B cell (primary cell): ENCODE data around the gene EPN1. TPM values are rescaled to one million over a fixed set of nuclear protein-coding genes. Genes with fewer than 3 reads are reported as not detected.

ENCODE experiments used
- ATAC-seq: fragments of 200-7000 bp; cut with Tn5 transposase; one replicate; pipeline ENCODE4 v1.10.0; 2021; ENCODE audit warnings: low read depth, mild to moderate bottlenecking, moderate number of reproducible peaks, moderate library complexity
- CTCF ChIA-PET: fragments of 350-600 bp; sonication (Branson Sonifier 250); formaldehyde crosslinking; loops from one replicate; lab custom pipeline; 2021; ENCODE audit warnings: antibody characterized with exemption, inconsistent platforms; lab: Charles Lee
- POLR2A ChIA-PET: fragments of 350-600 bp; sonication (Branson Sonifier 250); formaldehyde crosslinking; loops from one replicate; lab custom pipeline; 2021; ENCODE audit warnings: antibody characterized with exemption; lab: Charles Lee
- DNase-seq: peaks from one replicate; pipeline ENCODE4 v3.0.0; 2013
- H2AFZ ChIP-seq: 2 replicates; pipeline ENCODE4 v1.6.1; 2012; ENCODE audit warnings: mild to moderate bottlenecking, low read depth, low read length; ENCODE audit not compliant: insufficient read depth, poor library complexity, severe bottlenecking
- H3K27ac ChIP-seq, 2 donors: 1 replicate in 1 of 2; 2 replicates in 1 of 2; pipeline ENCODE4 v1.5.1; 2012 to 2013; ENCODE audit warnings: low read length in 2 of 2, mild to moderate bottlenecking in 2 of 2, moderate library complexity in 1 of 2
- H3K27me3 ChIP-seq, 4 experiments: fragments of 200-600 bp in 1 of 4; sonication (generic) in 1 of 4; replicated peaks in 1 of 4; 1 replicate in 2 of 4; 2 replicates in 2 of 4; pipeline versions ENCODE4 v1.6.1 to v1.7.0; 2013 to 2016; ENCODE audit warnings: low read length in 3 of 4, mild to moderate bottlenecking in 2 of 4, mixed read lengths in 1 of 4, moderate library complexity in 1 of 4; ENCODE audit not compliant: insufficient read depth in 4 of 4, control insufficient read depth in 3 of 4; ENCODE audit errors: control extremely low read depth in 1 of 4
- H3K36me3 ChIP-seq, 2 experiments: replicated peaks in 1 of 2; 1 replicate in 1 of 2; 2 replicates in 1 of 2; pipeline versions ENCODE4 v1.6.1 to v1.7.1; 2013; ENCODE audit warnings: low read length in 1 of 2; ENCODE audit not compliant: insufficient read depth in 2 of 2, control insufficient read depth in 1 of 2; ENCODE audit errors: control extremely low read depth in 1 of 2, extremely low read depth in 1 of 2
- H3K4me1 ChIP-seq, 2 donors: fragments of 200-600 bp in 1 of 2; sonication (generic) in 1 of 2; 1 replicate in 1 of 2; 2 replicates in 1 of 2; pipeline versions ENCODE4 v1.5.1 to v1.6.1; 2013 to 2017; ENCODE audit warnings: low read length in 2 of 2; ENCODE audit not compliant: control insufficient read depth in 2 of 2, insufficient read depth in 2 of 2
- H3K4me2 ChIP-seq: replicated peaks from 2 replicates; pipeline ENCODE3; 2012; ENCODE audit warnings: mild to moderate bottlenecking, low read depth, low read length; ENCODE audit not compliant: poor library complexity, severe bottlenecking
- H3K4me3 ChIP-seq, 5 experiments: fragments of 200-600 bp in 1 of 5; sonication (generic) in 1 of 5; 1 replicate in 3 of 5; 2 replicates in 2 of 5; pipeline versions ENCODE4 v1.5.1 to v1.7.0; 2011 to 2016; ENCODE audit warnings: low read length in 4 of 5, mild to moderate bottlenecking in 4 of 5, low read depth in 2 of 5, control low read depth in 1 of 5, moderate library complexity in 1 of 5; ENCODE audit not compliant: insufficient read depth in 1 of 5; ENCODE audit errors: control extremely low read depth in 1 of 5, extremely low read depth in 1 of 5
- H3K79me2 ChIP-seq: fragments of 200-600 bp; sonication (generic); one replicate; pipeline ENCODE4 v1.6.0; 2016; ENCODE audit warnings: low read length; ENCODE audit not compliant: control insufficient read depth, insufficient read depth
- H3K9ac ChIP-seq: fragments of 200-600 bp; sonication (generic); 2 replicates; pipeline ENCODE4 v1.6.1; 2017; ENCODE audit warnings: mild to moderate bottlenecking, low read length, moderate library complexity
- H3K9me3 ChIP-seq, 3 donors: one replicate each; pipeline versions ENCODE4 v1.6.1 to v1.7.1; 2013; ENCODE audit warnings: low read length in 2 of 3; ENCODE audit not compliant: control insufficient read depth in 2 of 3, insufficient read depth in 1 of 3; ENCODE audit errors: control extremely low read depth in 1 of 3
- H4K20me1 ChIP-seq: 2 replicates; pipeline ENCODE4 v1.6.0; 2012; ENCODE audit warnings: mild to moderate bottlenecking, low read length; ENCODE audit not compliant: insufficient read depth, control insufficient read depth, poor library complexity, severe bottlenecking
- H3K27ac Mint-ChIP-seq: one replicate; pipeline ENCODE4 v1.8.0; 2021; ENCODE audit warnings: mixed read lengths
- H3K27me3 Mint-ChIP-seq: one replicate; pipeline ENCODE4 v1.8.0; 2021; ENCODE audit warnings: mixed read lengths
- H3K4me1 Mint-ChIP-seq: one replicate; pipeline ENCODE4 v1.8.0; 2021; ENCODE audit warnings: mixed read lengths
- H3K4me3 Mint-ChIP-seq: one replicate; pipeline ENCODE4 v1.8.0; 2021; ENCODE audit warnings: mixed read lengths
- H3K9me3 Mint-ChIP-seq: one replicate; pipeline ENCODE4 v1.8.0; 2022; ENCODE audit warnings: mixed read lengths; ENCODE audit not compliant: insufficient read depth
- CTCF ChIP-seq: fragments of 200-600 bp; IDR thresholded peaks from one replicate; pipeline ENCODE4 v1.8.0; 2022; ENCODE audit warnings: antibody characterized with exemption, mild to moderate bottlenecking
- EZH2 ChIP-seq: IDR thresholded peaks from 2 replicates; pipeline ENCODE4 v1.6.1; 2012; ENCODE audit warnings: borderline replicate concordance, low read depth, mild to moderate bottlenecking, moderate library complexity, low read length; ENCODE audit not compliant: insufficient read depth, poor library complexity, severe bottlenecking
- WGBS: methylation state at CpG from one replicate; pipeline ENCODE4 v1.1.5; 2013; ENCODE audit warnings: missing lambda C conversion rate; ENCODE audit not compliant: insufficient coverage; 5-methylcytosine and 5-hydroxymethylcytosine counted together
- intact Hi-C: fragments of 100-400 bp; cut with micrococcal nuclease; formaldehyde crosslinking; loops from one replicate; pipeline ENCODE4 v1.10.0; 2022
- polyA plus RNA-seq: library from polyadenylated mRNA; depleted of rRNA; stranded (reverse); fragments of >200 nt; gene quantifications from 2 replicates; pipeline ENCODE4 v1.2.3, GENCODE V29; 2012
- total RNA-seq, 2 donors: library from RNA; stranded (reverse); fragments of 120-200 nt in 1 of 2; gene quantifications; 1 replicate in 1 of 2; 2 replicates in 1 of 2; pipeline versions ENCODE4 v1.2.3 to v1.2.4, GENCODE V29; 2013 to 2022

The EPN1 gene
- total and polyA plus RNA-seq, 2 donors (not counting 1 experiment from before 2014, with no cell fraction given), result 54.4 to 63.9 TPM

GRCh38 chr19:55677572-55678028, 2.6 kb downstream of the EPN1 start:
- DNase-seq (no peak), ATAC-seq (no peak)
- ChIA-PET POLR2A (interaction anchor here (0.6 to 1.5 kb wide), 3 partner anchors 23 to 1432 kb away, joined by 3 to 8 read pairs (median 6); partner anchors contain the start of genes U2AF2 and ZNF581), CTCF (interaction anchor here (1.1 to 1.8 kb wide), 3 partner anchors 22 to 26 kb away, joined by 4 to 6 read pairs (median 5); partner anchors contain the start of gene U2AF2)
- Histone ChIP-seq H3K9me3 (peaks cover 0 to 2% (median 0%) of the 10 kb centered on the region in 3 donors), H2AFZ (no peak overlapping the region), H3K4me3 (peak overlapping the region in 4 of 5 experiments; percentile 6 to 93 (median 26)), H3K79me2 (peaks cover 78% of the 10 kb centered on the region), H3K27ac (peak overlapping the region; percentile 87 to 93), H3K36me3 (peaks cover 0 to 60% of the 10 kb centered on the region in 2 experiments), H3K4me1 (peaks cover 50 to 70% of the 10 kb centered on the region in 2 donors), H3K4me2 (peak overlapping the region; percentile 82), H4K20me1 (peaks cover 72% of the 10 kb centered on the region), H3K27me3 (no peaks in the 10 kb centered on the region), H3K9ac (peak overlapping the region; percentile 80)
- intact Hi-C loops, result loop anchor here (1.0 to 5.0 kb wide), 4 partner anchors 35 to 1475 kb away; partner anchors contain the start of genes PPP1R12C, RPS9, ZNF580 and ZNF581
- H3K4me1 Mint-ChIP-seq, result peaks cover 64% of the 10 kb centered on the region
- peak overlapping the region; percentile 95 for H3K4me3 Mint-ChIP-seq
- WGBS, result 56% methylated on average over 6 of the region's 6 CpGs
- TF ChIP-seq CTCF, result no peak
- peak overlapping the region; percentile 96 for H3K27ac Mint-ChIP-seq
- no peaks in the 10 kb centered on the region for H3K9me3 Mint-ChIP-seq
- H3K27me3 Mint-ChIP-seq, result no peaks in the 10 kb centered on the region

DNA sequence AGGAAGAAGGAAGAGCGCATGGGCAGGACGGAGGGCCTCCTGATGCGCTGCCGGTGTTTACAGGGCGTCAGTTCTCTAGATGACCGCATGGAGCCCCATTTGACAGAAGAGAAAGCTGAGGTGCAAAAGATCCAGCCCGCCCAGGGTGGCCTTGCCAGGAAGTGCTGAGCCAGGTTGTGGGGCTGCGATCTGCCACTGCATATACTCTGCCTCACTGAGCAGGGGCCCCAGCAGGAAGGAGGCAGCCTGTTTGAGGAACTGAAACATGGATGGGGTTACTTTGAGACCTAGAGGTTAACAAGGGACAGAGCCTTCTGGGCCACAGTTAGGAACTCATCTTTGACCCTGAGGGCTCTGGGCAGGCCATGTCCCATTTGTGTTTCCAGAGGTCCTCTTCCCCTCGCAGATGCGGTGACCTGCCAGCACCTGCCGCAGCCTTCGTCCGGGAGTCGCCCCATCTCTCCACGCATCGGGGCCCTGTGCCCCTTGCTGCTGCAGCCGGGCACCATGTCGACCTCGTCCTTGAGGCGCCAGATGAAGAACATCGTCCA, 3.2 kb downstream of the EPN1 start:
- peak overlapping the region; percentile 82 for H3K4me2 ChIP-seq
- H3K9me3 Mint-ChIP-seq, result no peaks in the 10 kb centered on the region
- H3K4me3 Mint-ChIP-seq, result peak overlapping the region; percentile 95
- H3K27me3 Mint-ChIP-seq, result no peaks in the 10 kb centered on the region
- H3K79me2 ChIP-seq, result peaks cover 80% of the 10 kb centered on the region
- POLR2A ChIA-PET, result interaction anchor here (0.6 to 1.5 kb wide), 5 partner anchors 24 to 1432 kb away, joined by 3 to 8 read pairs (median 4); partner anchors contain the start of genes U2AF2 and ZNF581
- H3K4me1 ChIP-seq, result peaks cover 50 to 70% of the 10 kb centered on the region in 2 donors
- H3K27ac ChIP-seq, result peak overlapping the region; percentile 87 to 93
- intact Hi-C loops, result loop anchor here (1.0 to 5.0 kb wide), 4 partner anchors 36 to 1476 kb away; partner anchors contain the start of genes PPP1R12C, RPS9, ZNF580 and ZNF581
- peaks cover 0 to 62% of the 10 kb centered on the region in 2 experiments for H3K36me3 ChIP-seq
- peaks cover 66% of the 10 kb centered on the region for H4K20me1 ChIP-seq
- no peaks in the 10 kb centered on the region for H3K27me3 ChIP-seq
- H3K4me3 ChIP-seq, result peak overlapping the region in 4 of 5 experiments; percentile 6 to 93 (median 26)
- ATAC-seq (peak; percentile 81), DNase-seq (peak; percentile 93)
- H3K4me1 Mint-ChIP-seq, result peaks cover 64% of the 10 kb centered on the region
- H3K9ac ChIP-seq, result peak overlapping the region; percentile 80
- TF ChIP-seq EZH2 (no peak), CTCF (peak; percentile 54)
- peak overlapping the region; percentile 96 for H3K27ac Mint-ChIP-seq
- CTCF ChIA-PET, result interaction anchor here (1.1 to 1.8 kb wide), 2 partner anchors 23 to 25 kb away, joined by 5 to 6 read pairs; partner anchors contain the start of gene U2AF2
- 31% methylated on average over 18 of the region's 21 CpGs for WGBS
- no peak overlapping the region for H2AFZ ChIP-seq
- peaks cover 0 to 2% (median 0%) of the 10 kb centered on the region in 3 donors for H3K9me3 ChIP-seq
